ENCODE data around the gene NOX5. TPM values are rescaled to one million over a fixed set of nuclear protein-coding genes. Genes with fewer than 3 reads are reported as not detected.

The NOX5 gene
- total and polyA plus RNA-seq, 2 experiments from 2014 or later = 0.12 to 0.39 TPM

- DNase-seq (ENCODE audit: low read depth in 1 of 2, low spot score in 1 of 2) = no peak
- Histone ChIP-seq H3K27ac (no peak overlapping the region), H3K4me1 (ENCODE audit: low read depth) (peaks cover 54% of the 10 kb centered on the region), H3K36me3 (no peaks in the 10 kb centered on the region), H3K9me3 (ENCODE audit: low read depth) (no peaks in the 10 kb centered on the region), H3K27me3 (no peaks in the 10 kb centered on the region), H3K4me3 (no peak overlapping the region)
- TF ChIP-seq, protein P1, sequence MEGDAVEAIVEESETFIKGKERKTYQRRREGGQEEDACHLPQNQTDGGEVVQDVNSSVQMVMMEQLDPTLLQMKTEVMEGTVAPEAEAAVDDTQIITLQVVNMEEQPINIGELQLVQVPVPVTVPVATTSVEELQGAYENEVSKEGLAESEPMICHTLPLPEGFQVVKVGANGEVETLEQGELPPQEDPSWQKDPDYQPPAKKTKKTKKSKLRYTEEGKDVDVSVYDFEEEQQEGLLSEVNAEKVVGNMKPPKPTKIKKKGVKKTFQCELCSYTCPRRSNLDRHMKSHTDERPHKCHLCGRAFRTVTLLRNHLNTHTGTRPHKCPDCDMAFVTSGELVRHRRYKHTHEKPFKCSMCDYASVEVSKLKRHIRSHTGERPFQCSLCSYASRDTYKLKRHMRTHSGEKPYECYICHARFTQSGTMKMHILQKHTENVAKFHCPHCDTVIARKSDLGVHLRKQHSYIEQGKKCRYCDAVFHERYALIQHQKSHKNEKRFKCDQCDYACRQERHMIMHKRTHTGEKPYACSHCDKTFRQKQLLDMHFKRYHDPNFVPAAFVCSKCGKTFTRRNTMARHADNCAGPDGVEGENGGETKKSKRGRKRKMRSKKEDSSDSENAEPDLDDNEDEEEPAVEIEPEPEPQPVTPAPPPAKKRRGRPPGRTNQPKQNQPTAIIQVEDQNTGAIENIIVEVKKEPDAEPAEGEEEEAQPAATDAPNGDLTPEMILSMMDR (IDR thresholded peaks at IDR 0.05; ENCODE audit: low read depth, low read length) = no peak
Measured at GRCh38 chr15:68997930-68998777, 16.3 kb upstream of the NOX5 start.

GRCh38 chr15:68999091-68999490, 15.4 kb upstream of the NOX5 start:
- H3K4me3 ChIP-seq = no peak overlapping the region
- H3K4me1 ChIP-seq (ENCODE audit: low read depth) = peaks cover 45% of the 10 kb centered on the region
- H3K27ac ChIP-seq = peak overlapping the region; percentile 92
- H3K27me3 ChIP-seq = no peaks in the 10 kb centered on the region
- no peaks in the 10 kb centered on the region for H3K9me3 ChIP-seq (ENCODE audit: low read depth)
- H3K36me3 ChIP-seq = no peaks in the 10 kb centered on the region
- no peak for DNase-seq (ENCODE audit: low read depth in 1 of 2, low spot score in 1 of 2)
- TF ChIP-seq, protein P1 (IDR thresholded peaks at IDR 0.05; ENCODE audit: low read depth, low read length) = no peak

- Histone ChIP-seq H3K9me3 (ENCODE audit: low read depth) (no peaks in the 10 kb centered on the region), H3K4me3 (no peak overlapping the region), H3K27me3 (no peaks in the 10 kb centered on the region), H3K36me3 (no peaks in the 10 kb centered on the region), H3K4me1 (ENCODE audit: low read depth) (peaks cover 39% of the 10 kb centered on the region), H3K27ac (peak overlapping the region; percentile 92)
- DNase-seq (ENCODE audit: low read depth in 1 of 2, low spot score in 1 of 2) = peak in 1 of 2 donors; percentile 61
- TF ChIP-seq, protein P1 (IDR thresholded peaks at IDR 0.05; ENCODE audit: low read depth, low read length) = no peak
Measured at GRCh38 chr15:69000091-69000490, 14.4 kb upstream of the NOX5 start.

GRCh38 chr15:69000725-69001503, 13.6 kb upstream of the NOX5 start:
- peak in 1 of 2 donors; percentile 22 for DNase-seq (ENCODE audit: low read depth in 1 of 2, low spot score in 1 of 2)
- Histone ChIP-seq H3K27ac (peak overlapping the region; percentile 92), H3K36me3 (no peaks in the 10 kb centered on the region), H3K27me3 (no peaks in the 10 kb centered on the region), H3K4me1 (ENCODE audit: low read depth) (peaks cover 36% of the 10 kb centered on the region), H3K4me3 (no peak overlapping the region), H3K9me3 (ENCODE audit: low read depth) (no peaks in the 10 kb centered on the region)
- TF ChIP-seq, protein P1 (IDR thresholded peaks at IDR 0.05; ENCODE audit: low read depth, low read length) = no peak

- Histone ChIP-seq H3K36me3 (no peaks in the 10 kb centered on the region), H3K4me1 (ENCODE audit: low read depth) (peaks cover 36% of the 10 kb centered on the region), H3K27ac (no peak overlapping the region), H3K9me3 (ENCODE audit: low read depth) (no peaks in the 10 kb centered on the region), H3K27me3 (no peaks in the 10 kb centered on the region), H3K4me3 (no peak overlapping the region)
- TF ChIP-seq, protein P1 (IDR thresholded peaks at IDR 0.05; ENCODE audit: low read depth, low read length) = no peak
- DNase-seq (ENCODE audit: low read depth in 1 of 2, low spot score in 1 of 2) = no peak
Measured at GRCh38 chr15:69002783-69003182, 11.7 kb upstream of the NOX5 start.

All from cardiac muscle cell (in vitro differentiated cells and primary cell).